HepG2 (cell line): Measurements from ENCODE around the gene KRTAP29-1. TPM values are rescaled to one million over a fixed set of nuclear protein-coding genes. Genes with fewer than 3 reads are reported as not detected.

Experiments used
- ATAC-seq: fragments of 200-7000 bp; cut with Tn5 transposase; 3 replicates; pipeline ENCODE4 v1.9.1; 2020; ENCODE audit warnings: mild to moderate bottlenecking, moderate library complexity
- BruUV-seq: library from RNA; stranded (reverse); fragments of 400-500 nt; replicated peaks from 2 replicates; lab custom pipeline; 2021; lab: Mats Ljungman, UMichigan
- CTCF ChIA-PET: fragments of 300-600 bp; formaldehyde crosslinking; extraction: SDS; loops from one replicate; lab custom pipeline; 2021; ENCODE audit warnings: low total read pairs, inconsistent platforms, low intra/inter-chr PET ratio; lab: Yijun Ruan, JAX
- POLR2A ChIA-PET: fragments of 350-600 bp; sonication (Branson Sonifier 250); formaldehyde crosslinking; loops from one replicate; lab custom pipeline; 2020; ENCODE audit warnings: antibody characterized with exemption, inconsistent platforms; lab: Yijun Ruan, JAX
- DNase-seq: peaks from one replicate; pipeline ENCODE4 v3.0.0-alpha.2; 2015; ENCODE audit warnings: low spot score
- FAIRE-seq: peaks from 3 replicates; lab custom pipeline; 2011; peaks lifted over from hg19 to GRCh38; lab: Jason Lieb, UNC
- H2AFZ ChIP-seq: one replicate; pipeline ENCODE4 v1.6.1; 2011; ENCODE audit warnings: low read length, inconsistent platforms
- H3K27ac ChIP-seq: fragments of 300-600 bp; 3 replicates; pipeline ENCODE4 v1.8.0; 2011; ENCODE audit warnings: mixed run types, mild to moderate bottlenecking, mixed read lengths, low read length, inconsistent platforms; ENCODE audit not compliant: insufficient read depth; ENCODE audit errors: extremely low read length
- H3K27me3 ChIP-seq, 2 experiments: fragments of 200-600 bp in 1 of 2; 2 replicates in 1 of 2; 3 replicates in 1 of 2; pipeline versions ENCODE4 v1.6.0 to v1.8.0; 2011; ENCODE audit warnings: low read length in 2 of 2, mild to moderate bottlenecking in 2 of 2, moderate library complexity in 2 of 2, inconsistent platforms in 1 of 2; ENCODE audit not compliant: insufficient read depth in 2 of 2, control insufficient read depth in 1 of 2
- H3K36me3 ChIP-seq, 2 experiments: fragments of 200-600 bp in 1 of 2; replicated peaks in 1 of 2; 2 replicates in 1 of 2; 3 replicates in 1 of 2; pipeline versions ENCODE4 v1.5.1 to v1.8.0; 2011; ENCODE audit warnings: low read length in 2 of 2, inconsistent platforms in 1 of 2; ENCODE audit not compliant: insufficient read depth in 2 of 2, control insufficient read depth in 1 of 2
- H3K4me1 ChIP-seq: 2 replicates; pipeline ENCODE4 v1.5.1; 2012; ENCODE audit warnings: low read length, inconsistent platforms; ENCODE audit not compliant: insufficient read depth
- H3K4me2 ChIP-seq: 2 replicates; pipeline ENCODE4 v1.6.0; 2011; ENCODE audit warnings: low read depth, low read length, inconsistent platforms
- H3K4me3 ChIP-seq, 3 experiments: fragments of 200-600 bp in 1 of 3; sonication (generic), shearing (Covaris generic) in 1 of 3; replicated peaks in 1 of 3; 2 replicates each; pipeline ENCODE4 v1.5.1; 2011 to 2016; ENCODE audit warnings: low read length in 3 of 3, inconsistent platforms in 2 of 3, low read depth in 2 of 3, mild to moderate bottlenecking in 2 of 3, control low read depth in 1 of 3, mixed read lengths in 1 of 3; ENCODE audit not compliant: insufficient read depth in 1 of 3
- H3K79me2 ChIP-seq: one replicate; pipeline ENCODE4 v1.6.1; 2011; ENCODE audit warnings: low read length, inconsistent platforms; ENCODE audit not compliant: insufficient read depth
- H3K9ac ChIP-seq: 2 replicates; pipeline ENCODE4 v1.6.0; 2011; ENCODE audit warnings: mild to moderate bottlenecking, low read depth, low read length, inconsistent platforms; ENCODE audit not compliant: insufficient read depth
- H3K9me3 ChIP-seq: 2 replicates; pipeline ENCODE4 v1.5.1; 2012; ENCODE audit warnings: mild to moderate bottlenecking, low read length
- H4K20me1 ChIP-seq: 2 replicates; pipeline ENCODE4 v1.6.0; 2011; ENCODE audit warnings: inconsistent platforms, mild to moderate bottlenecking, low read length, moderate library complexity; ENCODE audit not compliant: insufficient read depth
- ATF7-NPFF ChIP-seq: sonication (generic); formaldehyde crosslinking; IDR thresholded peaks from 2 replicates; pipeline ENCODE4 v1.8.1; 2023; ENCODE audit warnings: mild to moderate bottlenecking, low read depth, missing genetic modification reagents, moderate library complexity
- CBFB ChIP-seq: sonication (generic); formaldehyde crosslinking; IDR thresholded peaks from 2 replicates; pipeline ENCODE4 v1.4.0; 2020; ENCODE audit warnings: missing genetic modification reagents
- ELF4 ChIP-seq: sonication (generic); formaldehyde crosslinking; IDR thresholded peaks from 2 replicates; pipeline ENCODE4 v1.5.0; 2020; ENCODE audit warnings: missing genetic modification reagents, mild to moderate bottlenecking, moderate library complexity, borderline replicate concordance
- GLI4 ChIP-seq: sonication (generic); formaldehyde crosslinking; IDR thresholded peaks from 2 replicates; pipeline ENCODE4 v1.5.1; 2020; ENCODE audit warnings: missing genetic modification reagents, mild to moderate bottlenecking, moderate library complexity, borderline replicate concordance
- HOXA3 ChIP-seq: sonication (generic); formaldehyde crosslinking; IDR thresholded peaks from 2 replicates; pipeline ENCODE4 v1.5.0; 2020; ENCODE audit warnings: missing genetic modification reagents
- KAT2B ChIP-seq: fragments of 150-350 bp; IDR thresholded peaks from 2 replicates; pipeline ENCODE4 v1.6.1; 2014; ENCODE audit warnings: low read depth, low read length, borderline replicate concordance
- MXD4 ChIP-seq: IDR thresholded peaks from 2 replicates; pipeline ENCODE4 v1.6.1; 2016; ENCODE audit warnings: mild to moderate bottlenecking, missing biosample characterization, missing genetic modification reagents
- NCOA2 ChIP-seq: sonication (generic); formaldehyde crosslinking; IDR thresholded peaks from 2 replicates; pipeline ENCODE4 v1.8.0; 2022; ENCODE audit warnings: inconsistent platforms
- NR2F2 ChIP-seq: IDR thresholded peaks from 2 replicates; pipeline ENCODE4 v1.6.1; 2012; ENCODE audit warnings: low read depth, inconsistent platforms, borderline replicate concordance
- TBP ChIP-seq: sonication (generic); formaldehyde crosslinking; IDR thresholded peaks from 2 replicates; pipeline ENCODE4 v1.5.0; 2020; ENCODE audit warnings: missing genetic modification reagents
- TCF7 ChIP-seq: sonication (generic); IDR thresholded peaks from 2 replicates; pipeline ENCODE4 v1.6.1; 2016; ENCODE audit warnings: antibody characterized with exemption, low read depth
- ZNF570 ChIP-seq: sonication (generic); formaldehyde crosslinking; IDR thresholded peaks from 2 replicates; pipeline ENCODE4 v1.4.0; 2020; ENCODE audit warnings: mild to moderate bottlenecking, missing genetic modification reagents, borderline replicate concordance
- ZNF713 ChIP-seq: sonication (generic); formaldehyde crosslinking; IDR thresholded peaks from 2 replicates; pipeline ENCODE4 v1.4.0; 2020; ENCODE audit warnings: mild to moderate bottlenecking, missing genetic modification reagents
- WGBS: methylation state at CpG from one replicate; pipeline ENCODE4 v1.1.6; 2017; ENCODE audit warnings: low lambda C conversion rate; 5-methylcytosine and 5-hydroxymethylcytosine counted together
- in situ Hi-C: cut with HindIII; loops from 2 replicates; pipeline ENCODE4 v1.10.0; 2017; ENCODE audit warnings: low pct_unique_long_range_greater_than_20kb; ENCODE audit not compliant: extremely low pct_ligation_motif_present
- intact Hi-C: fragments of 100-400 bp; cut with micrococcal nuclease; formaldehyde crosslinking; loops from one replicate; pipeline ENCODE4 v1.10.0; 2022; ENCODE audit not compliant: unreplicated experiment
- polyA plus RNA-seq, 8 experiments: library from polyadenylated mRNA; depleted of rRNA in 3 of 8; stranded (reverse) in 7 of 8; unstranded in 1 of 8; fragments of >200 nt; fragmentation: Illumina TruSeq in 4 of 8; extraction: Trizol in 4 of 8; gene quantifications; 2 replicates each; pipeline versions ENCODE4 v1.2.1 to v1.2.3, GENCODE V29; 2011 to 2016; ENCODE audit warnings: low read depth in 4 of 8, missing spikeins in 1 of 8, mixed read lengths in 1 of 8; ENCODE audit not compliant: insufficient read depth in 1 of 8
- total RNA-seq, 5 experiments: library from RNA; depleted of rRNA; stranded (reverse); fragments of >200 nt; fragmentation: Illumina TruSeq; extraction: Trizol; gene quantifications; 2 replicates each; pipeline ENCODE4 v1.2.3, GENCODE V29; 2016; ENCODE audit warnings: low read depth in 1 of 5
- TF ChIP-seq, protein P1 (sequence below): IDR thresholded peaks from 2 replicates; pipeline ENCODE4 v1.6.1; 2016; ENCODE audit warnings: missing compliant biosample characterization, missing genetic modification reagents, borderline replicate concordance
- TF ChIP-seq, protein P2 (sequence below): IDR thresholded peaks from 2 replicates; pipeline ENCODE4 v1.6.1; 2016; ENCODE audit warnings: missing compliant biosample characterization, missing genetic modification reagents, borderline replicate concordance
- TF ChIP-seq, protein P3 (sequence below): sonication (generic); formaldehyde crosslinking; conservative IDR thresholded peaks from 2 replicates; pipeline ENCODE4 v1.4.0; 2020; ENCODE audit warnings: missing genetic modification reagents
- TF ChIP-seq, protein P4 (sequence below): sonication (generic); formaldehyde crosslinking; conservative IDR thresholded peaks from 2 replicates; pipeline ENCODE4 v1.4.0; 2020; ENCODE audit warnings: missing genetic modification reagents
- TF ChIP-seq, protein P5 (sequence below): sonication (generic); formaldehyde crosslinking; IDR thresholded peaks from 2 replicates; pipeline ENCODE4 v1.5.1; 2020; ENCODE audit warnings: missing genetic modification reagents, mild to moderate bottlenecking, borderline replicate concordance

Gene KRTAP29-1
- total and polyA plus RNA-seq, 2 of the 13 experiments (the other 11 are each of a cell fraction or from before 2014, with no cell fraction given): not detected

DNA sequence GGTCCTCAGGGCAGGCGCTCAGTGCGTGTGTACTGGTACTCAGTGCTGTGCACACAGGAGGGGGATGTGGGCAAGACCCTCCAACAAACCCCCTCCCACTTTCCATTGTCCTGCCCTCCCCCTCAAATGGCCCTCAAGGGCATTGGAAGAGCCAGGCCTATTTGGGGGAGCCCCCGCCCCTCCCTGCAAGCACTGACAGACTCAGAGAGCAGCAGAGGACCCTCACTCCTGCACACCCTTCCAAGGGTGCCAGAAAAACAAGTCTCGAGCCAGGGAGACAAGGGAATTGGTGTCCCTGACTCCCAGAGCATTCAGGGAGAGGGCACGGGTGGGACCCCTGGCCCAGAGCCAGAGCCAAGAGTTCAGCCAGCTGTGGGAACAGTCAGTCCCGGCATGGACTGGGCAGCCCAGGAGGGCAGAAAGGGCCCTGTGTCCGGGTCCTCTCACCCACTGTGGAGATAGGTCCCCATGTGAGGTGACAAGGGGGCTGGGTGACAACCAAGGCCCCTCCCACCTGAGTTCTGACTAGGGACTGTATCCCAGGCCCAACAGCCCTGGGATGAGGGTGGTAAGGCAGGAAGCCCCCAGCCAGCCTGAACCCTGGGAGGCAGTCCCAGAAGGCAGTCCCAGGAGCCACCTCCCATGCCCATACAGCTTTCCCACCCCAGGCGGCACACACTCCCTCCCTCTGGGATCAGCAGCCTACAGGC is 24.9 kb upstream of the KRTAP29-1 start:
- intact Hi-C loops: no loop called here
- 21% methylated on average over 8 of the region's 8 CpGs for WGBS
- ChIA-PET POLR2A (no interaction called here), CTCF (no interaction called here)
- Histone ChIP-seq H3K4me2 (no peak overlapping the region), H3K9ac (no peak overlapping the region), H3K79me2 (no peaks in the 10 kb centered on the region), H3K9me3 (no peaks in the 10 kb centered on the region), H2AFZ (no peak overlapping the region), H3K4me1 (no peaks in the 10 kb centered on the region), H3K27me3 (peaks cover 0 to 9% of the 10 kb centered on the region in 2 experiments; a peak in 1 of 5 replicates), H3K27ac (no peak overlapping the region), H4K20me1 (no peaks in the 10 kb centered on the region), H3K4me3 (no peak overlapping the region), H3K36me3 (no peaks in the 10 kb centered on the region)
- DNase-seq: no peak
- in situ Hi-C loops: no loop called here
- no TSS peak for BruUV-seq
- FAIRE-seq: no peak
- TF ChIP-seq TCF7 (no peak), ZNF713 (no peak), NR2F2 (no peak), ZNF570 (CRISPR knock-in tag) (no peak), ATF7-NPFF (no peak), MXD4 (CRISPR knock-in tag) (no peak), CBFB (no peak), NCOA2 (CRISPR knock-in tag) (no peak), GLI4 (CRISPR knock-in tag) (no peak), HOXA3 (CRISPR knock-in tag) (no peak), ELF4 (CRISPR knock-in tag) (no peak), KAT2B (no peak), TBP (CRISPR knock-in tag) (no peak)
- TF ChIP-seq, protein P1, sequence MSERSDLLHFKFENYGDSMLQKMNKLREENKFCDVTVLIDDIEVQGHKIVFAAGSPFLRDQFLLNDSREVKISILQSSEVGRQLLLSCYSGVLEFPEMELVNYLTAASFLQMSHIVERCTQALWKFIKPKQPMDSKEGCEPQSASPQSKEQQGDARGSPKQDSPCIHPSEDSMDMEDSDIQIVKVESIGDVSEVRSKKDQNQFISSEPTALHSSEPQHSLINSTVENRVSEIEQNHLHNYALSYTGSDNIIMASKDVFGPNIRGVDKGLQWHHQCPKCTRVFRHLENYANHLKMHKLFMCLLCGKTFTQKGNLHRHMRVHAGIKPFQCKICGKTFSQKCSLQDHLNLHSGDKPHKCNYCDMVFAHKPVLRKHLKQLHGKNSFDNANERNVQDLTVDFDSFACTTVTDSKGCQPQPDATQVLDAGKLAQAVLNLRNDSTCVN (CRISPR knock-in tag): no peak
- TF ChIP-seq, protein P2, sequence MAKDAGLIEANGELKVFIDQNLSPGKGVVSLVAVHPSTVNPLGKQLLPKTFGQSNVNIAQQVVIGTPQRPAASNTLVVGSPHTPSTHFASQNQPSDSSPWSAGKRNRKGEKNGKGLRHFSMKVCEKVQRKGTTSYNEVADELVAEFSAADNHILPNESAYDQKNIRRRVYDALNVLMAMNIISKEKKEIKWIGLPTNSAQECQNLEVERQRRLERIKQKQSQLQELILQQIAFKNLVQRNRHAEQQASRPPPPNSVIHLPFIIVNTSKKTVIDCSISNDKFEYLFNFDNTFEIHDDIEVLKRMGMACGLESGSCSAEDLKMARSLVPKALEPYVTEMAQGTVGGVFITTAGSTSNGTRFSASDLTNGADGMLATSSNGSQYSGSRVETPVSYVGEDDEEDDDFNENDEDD (CRISPR knock-in tag): no peak
- TF ChIP-seq, protein P3, sequence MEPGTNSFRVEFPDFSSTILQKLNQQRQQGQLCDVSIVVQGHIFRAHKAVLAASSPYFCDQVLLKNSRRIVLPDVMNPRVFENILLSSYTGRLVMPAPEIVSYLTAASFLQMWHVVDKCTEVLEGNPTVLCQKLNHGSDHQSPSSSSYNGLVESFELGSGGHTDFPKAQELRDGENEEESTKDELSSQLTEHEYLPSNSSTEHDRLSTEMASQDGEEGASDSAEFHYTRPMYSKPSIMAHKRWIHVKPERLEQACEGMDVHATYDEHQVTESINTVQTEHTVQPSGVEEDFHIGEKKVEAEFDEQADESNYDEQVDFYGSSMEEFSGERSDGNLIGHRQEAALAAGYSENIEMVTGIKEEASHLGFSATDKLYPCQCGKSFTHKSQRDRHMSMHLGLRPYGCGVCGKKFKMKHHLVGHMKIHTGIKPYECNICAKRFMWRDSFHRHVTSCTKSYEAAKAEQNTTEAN (CRISPR knock-in tag): no peak
- TF ChIP-seq, protein P4, sequence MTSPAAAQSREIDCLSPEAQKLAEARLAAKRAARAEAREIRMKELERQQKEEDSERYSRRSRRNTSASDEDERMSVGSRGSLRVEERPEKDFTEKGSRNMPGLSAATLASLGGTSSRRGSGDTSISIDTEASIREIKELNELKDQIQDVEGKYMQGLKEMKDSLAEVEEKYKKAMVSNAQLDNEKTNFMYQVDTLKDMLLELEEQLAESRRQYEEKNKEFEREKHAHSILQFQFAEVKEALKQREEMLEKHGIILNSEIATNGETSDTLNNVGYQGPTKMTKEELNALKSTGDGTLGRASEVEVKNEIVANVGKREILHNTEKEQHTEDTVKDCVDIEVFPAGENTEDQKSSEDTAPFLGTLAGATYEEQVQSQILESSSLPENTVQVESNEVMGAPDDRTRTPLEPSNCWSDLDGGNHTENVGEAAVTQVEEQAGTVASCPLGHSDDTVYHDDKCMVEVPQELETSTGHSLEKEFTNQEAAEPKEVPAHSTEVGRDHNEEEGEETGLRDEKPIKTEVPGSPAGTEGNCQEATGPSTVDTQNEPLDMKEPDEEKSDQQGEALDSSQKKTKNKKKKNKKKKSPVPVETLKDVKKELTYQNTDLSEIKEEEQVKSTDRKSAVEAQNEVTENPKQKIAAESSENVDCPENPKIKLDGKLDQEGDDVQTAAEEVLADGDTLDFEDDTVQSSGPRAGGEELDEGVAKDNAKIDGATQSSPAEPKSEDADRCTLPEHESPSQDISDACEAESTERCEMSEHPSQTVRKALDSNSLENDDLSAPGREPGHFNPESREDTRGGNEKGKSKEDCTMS (CRISPR knock-in tag): no peak
- TF ChIP-seq, protein P5, sequence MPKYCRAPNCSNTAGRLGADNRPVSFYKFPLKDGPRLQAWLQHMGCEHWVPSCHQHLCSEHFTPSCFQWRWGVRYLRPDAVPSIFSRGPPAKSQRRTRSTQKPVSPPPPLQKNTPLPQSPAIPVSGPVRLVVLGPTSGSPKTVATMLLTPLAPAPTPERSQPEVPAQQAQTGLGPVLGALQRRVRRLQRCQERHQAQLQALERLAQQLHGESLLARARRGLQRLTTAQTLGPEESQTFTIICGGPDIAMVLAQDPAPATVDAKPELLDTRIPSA: no peak
- no peak for ATAC-seq
